Measurements from ENCODE around the gene SV2B. TPM values are rescaled to one million over a fixed set of nuclear protein-coding genes. Genes with fewer than 3 reads are reported as not detected.

Gene SV2B
- total RNA-seq, 1 experiment from 2014 or later: not detected

- POLR2A ChIA-PET (ENCODE audit: unreplicated experiment): no interaction called here
- Histone ChIP-seq H4K20me1 (ENCODE audit: insufficient read depth) (no peaks in the 10 kb centered on the region), H2AFZ (no peak overlapping the region), H3K9me3 (ENCODE audit: insufficient read depth, low read depth) (no peaks in the 10 kb centered on the region), H3F3A (ENCODE audit: insufficient read depth, low read depth) (no peaks in the 10 kb centered on the region), H3K4me1 (replicated peaks; ENCODE audit: insufficient read depth) (no peaks in the 10 kb centered on the region), H3K79me2 (ENCODE audit: low read depth) (no peaks in the 10 kb centered on the region), H3K36me3 (ENCODE audit: low read depth) (no peaks in the 10 kb centered on the region), H3K27ac (no peak overlapping the region), H3K27me3 (ENCODE audit: insufficient read depth, low read depth) (peaks cover 17% of the 10 kb centered on the region; the same call in 1 of the 2 replicates), H3K4me2 (no peak overlapping the region), H3K9me2 (ENCODE audit: insufficient read depth) (no peaks in the 10 kb centered on the region), H3K4me3 (no peak overlapping the region)
- BruUV-seq (replicated peaks): no TSS peak
- no peak for DNase-seq
- intact Hi-C loops (cut with micrococcal nuclease; ENCODE audit: unreplicated experiment): no loop called here
- CTCF ChIA-PET: no interaction called here
- TF ChIP-seq CTCF (conservative IDR thresholded peaks at IDR 0.05): no peak
- TF ChIP-seq EZH2 (IDR thresholded peaks at IDR 0.05; ENCODE audit: low read depth): no peak
Observed at GRCh38 chr15:91158415-91159394, 58.6 kb downstream of the SV2B start.

- Histone ChIP-seq H3K4me2 (no peak overlapping the region), H3F3A (ENCODE audit: insufficient read depth, low read depth) (no peaks in the 10 kb centered on the region), H3K27me3 (ENCODE audit: insufficient read depth, low read depth) (peaks cover 23% of the 10 kb centered on the region), H4K20me1 (ENCODE audit: insufficient read depth) (no peaks in the 10 kb centered on the region), H3K27ac (no peak overlapping the region), H3K4me1 (replicated peaks; ENCODE audit: insufficient read depth) (no peaks in the 10 kb centered on the region), H3K36me3 (ENCODE audit: low read depth) (no peaks in the 10 kb centered on the region), H3K4me3 (no peak overlapping the region), H3K9me3 (ENCODE audit: insufficient read depth, low read depth) (no peaks in the 10 kb centered on the region; the same call in 1 of the 2 replicates), H3K9me2 (ENCODE audit: insufficient read depth) (no peaks in the 10 kb centered on the region), H2AFZ (no peak overlapping the region), H3K79me2 (ENCODE audit: low read depth) (no peaks in the 10 kb centered on the region)
- intact Hi-C loops (cut with micrococcal nuclease; ENCODE audit: unreplicated experiment): no loop called here
- no TSS peak for BruUV-seq (replicated peaks)
- no peak for TF ChIP-seq CTCF (conservative IDR thresholded peaks at IDR 0.05)
- TF ChIP-seq EZH2 (IDR thresholded peaks at IDR 0.05; ENCODE audit: low read depth): no peak
- POLR2A ChIA-PET (ENCODE audit: unreplicated experiment): no interaction called here
- DNase-seq: no peak
- CTCF ChIA-PET: no interaction called here
Observed at GRCh38 chr15:91165850-91166249, 65.8 kb downstream of the SV2B start.

- no peak overlapping the region for H3K4me3 ChIP-seq
- H3K4me2 ChIP-seq: no peak overlapping the region
- no peak overlapping the region for H3K27ac ChIP-seq
- H3K79me2 ChIP-seq (ENCODE audit: low read depth): no peaks in the 10 kb centered on the region
- CTCF ChIA-PET: no interaction called here
- H2AFZ ChIP-seq: no peak overlapping the region
- POLR2A ChIA-PET (ENCODE audit: unreplicated experiment): no interaction called here
- no peaks in the 10 kb centered on the region; the same call in 1 of the 2 replicates for H3K9me3 ChIP-seq (ENCODE audit: insufficient read depth, low read depth)
- no peaks in the 10 kb centered on the region for H3K36me3 ChIP-seq (ENCODE audit: low read depth)
- no peaks in the 10 kb centered on the region for H3F3A ChIP-seq (ENCODE audit: insufficient read depth, low read depth)
- no peak for DNase-seq
- BruUV-seq (replicated peaks): no TSS peak
- no peak for TF ChIP-seq EZH2 (IDR thresholded peaks at IDR 0.05; ENCODE audit: low read depth)
- TF ChIP-seq CTCF (conservative IDR thresholded peaks at IDR 0.05): no peak
- H3K9me2 ChIP-seq (ENCODE audit: insufficient read depth): no peaks in the 10 kb centered on the region
- intact Hi-C loops (cut with micrococcal nuclease; ENCODE audit: unreplicated experiment): no loop called here
- no peaks in the 10 kb centered on the region for H4K20me1 ChIP-seq (ENCODE audit: insufficient read depth)
- no peaks in the 10 kb centered on the region for H3K4me1 ChIP-seq (replicated peaks; ENCODE audit: insufficient read depth)
- H3K27me3 ChIP-seq (ENCODE audit: insufficient read depth, low read depth): peaks cover 48% of the 10 kb centered on the region
Observed at GRCh38 chr15:91168457-91168856, 68.4 kb downstream of the SV2B start.
